Measurements from ENCODE around the gene NFU1. TPM values are rescaled to one million over a fixed set of nuclear protein-coding genes. Genes with fewer than 3 reads are reported as not detected.

NFU1 gene
- total and polyA plus RNA-seq, 2 of the 4 experiments (the other 2 are of a cell fraction): 24.0 to 32.4 TPM

- Histone ChIP-seq H3K4me3 (ENCODE audit: insufficient read depth, low read depth, low read length) (no peak overlapping the region), H2AK5ac (ENCODE audit: low read depth, low read length) (no peak overlapping the region), H2BK5ac (ENCODE audit: low read depth, low read length, poor library complexity, severe bottlenecking) (no peak overlapping the region), H3K36me3 (ENCODE audit: control insufficient read depth, insufficient read depth, low read length) (peaks cover 17% of the 10 kb centered on the region), H3K27me3 (ENCODE audit: control insufficient read depth, insufficient read depth, low read length) (no peaks in the 10 kb centered on the region), H3K9ac (ENCODE audit: low read depth, low read length) (no peak overlapping the region), H3K56ac (ENCODE audit: extremely low read depth, insufficient read depth, low read length) (no peak overlapping the region), H2AFZ (replicated peaks; ENCODE audit: low read length, poor library complexity) (no peak overlapping the region), H3K79me1 (ENCODE audit: low read depth in 1 of 2, low read length in 2 of 2) (peaks cover 9 to 18% of the 10 kb centered on the region in 2 experiments; a peak in 3 of 4 replicates), H3K14ac (replicated peaks; ENCODE audit: low read depth, low read length) (no peak overlapping the region), H4K91ac (ENCODE audit: insufficient read depth, low read depth, low read length) (no peak overlapping the region), H3K23ac (ENCODE audit: low read depth, low read length) (no peak overlapping the region), H4K5ac (ENCODE audit: low read depth, low read length) (no peak overlapping the region), H3K9me3 (ENCODE audit: control insufficient read depth, insufficient read depth, low read length) (no peaks in the 10 kb centered on the region), H4K8ac (ENCODE audit: low read depth in 2 of 2, low read length in 2 of 2) (no peak overlapping the region), H3K4ac (ENCODE audit: low read depth, low read length) (no peak overlapping the region), H3K27ac (ENCODE audit: insufficient read depth, low read length) (no peak overlapping the region), H2BK20ac (ENCODE audit: low read depth, low read length) (no peak overlapping the region), H3K4me1 (ENCODE audit: control insufficient read depth, insufficient read depth, low read length) (no peaks in the 10 kb centered on the region), H3K18ac (ENCODE audit: low read depth, low read length) (no peak overlapping the region), H2BK15ac (ENCODE audit: low read depth, low read length) (no peak overlapping the region), H3K9me1 (ENCODE audit: insufficient read depth, low read length) (0 out of 2 replicates have a peak, but pooled peaks cover 3% of the 10 kb centered on the region), H3K4me2 (ENCODE audit: low read depth, low read length) (no peak overlapping the region), H4K20me1 (ENCODE audit: insufficient read depth, low read length) (no peaks in the 10 kb centered on the region), H2BK120ac (ENCODE audit: low read depth, low read length) (no peak overlapping the region), H2AK9ac (replicated peaks; ENCODE audit: low read depth, low read length, poor library complexity) (no peak overlapping the region)
- no TSS peak for BruUV-seq (replicated peaks)
- DNase-seq (no peak), ATAC-seq (ENCODE audit: low read depth) (no peak)
- in situ Hi-C loops (cut with MboI; ENCODE audit: low sequenced_read_pairs) (no loop called here), dilution Hi-C loops (cut with HindIII; ENCODE audit: low sequenced_read_pairs, unreplicated experiment) (no loop called here), intact Hi-C loops (cut with micrococcal nuclease) (no loop called here)
- CTCF ChIA-PET: no interaction called here
- no peak for TF ChIP-seq MAFK (IDR thresholded peaks at IDR 0.05; ENCODE audit: low read depth, low read length)
- TF ChIP-seq NFE2L2 (IDR thresholded peaks at IDR 0.05; ENCODE audit: low read depth, low read length): no peak
- no peak for TF ChIP-seq MAZ (IDR thresholded peaks at IDR 0.05; ENCODE audit: borderline replicate concordance, low read depth, low read length)
- TF ChIP-seq MXI1 (IDR thresholded peaks at IDR 0.05; ENCODE audit: borderline replicate concordance, low read depth, low read length): no peak
- no peak for TF ChIP-seq CHD1 (IDR thresholded peaks at IDR 0.05; ENCODE audit: low read depth, low read length)
- TF ChIP-seq FOS (IDR thresholded peaks at IDR 0.05; ENCODE audit: low read depth, low read length): no peak
- TF ChIP-seq RCOR1 (IDR thresholded peaks at IDR 0.05; ENCODE audit: insufficient replicate concordance, low read length): no peak
- no peak for TF ChIP-seq RAD21 (IDR thresholded peaks at IDR 0.05; ENCODE audit: low read length)
- TF ChIP-seq USF2 (IDR thresholded peaks at IDR 0.05; ENCODE audit: low read depth, low read length): no peak
- TF ChIP-seq ELK1 (IDR thresholded peaks at IDR 0.05; ENCODE audit: borderline replicate concordance, low read depth, low read length): no peak
- no peak for TF ChIP-seq BHLHE40 (IDR thresholded peaks at IDR 0.05; ENCODE audit: low read depth, low read length)
- TF ChIP-seq CEBPB (IDR thresholded peaks at IDR 0.05; ENCODE audit: low read depth, low read length): no peak
- no peak for TF ChIP-seq POLR2A (IDR thresholded peaks at IDR 0.05; ENCODE audit: low read depth, low read length)
- WGBS, 2 experiments (ENCODE audit: extremely low coverage in 2 of 2, insufficient read length in 1 of 2): no CpG with 5 or more reads among the region's 1 CpG
- POLR2A ChIA-PET (ENCODE audit: unreplicated experiment): no interaction called here
Observed at GRCh38 chr2:69481421-69481820, 44.2 kb upstream of the NFU1 start.
